GM23338 (cell line): Measurements from ENCODE around the gene RRP7A. TPM values are rescaled to one million over a fixed set of nuclear protein-coding genes. Genes with fewer than 3 reads are reported as not detected.
"Not testable (repeated sequence)": the region's sequence is repeated elsewhere in the genome, so short reads cannot be mapped to it uniquely, and the experiment has no call there.

Experiments used
- ATAC-seq: fragments of 200-7000 bp; cut with Tn5 transposase; 3 replicates; pipeline ENCODE4 v1.9.1; 2020
- DNase-seq: peaks from one replicate; pipeline ENCODE4 v3.0.0-alpha.2; 2015; ENCODE audit warnings: low spot score
- H2AFZ ChIP-seq: fragments of 200-600 bp; sonication (generic); 2 replicates; pipeline ENCODE4 v1.8.0; 2016; ENCODE audit warnings: antibody characterized with exemption, mild to moderate bottlenecking, moderate library complexity
- H3F3A ChIP-seq: fragments of 200-600 bp; sonication (generic); replicated peaks from 2 replicates; pipeline ENCODE4 v1.8.0; 2017; ENCODE audit warnings: antibody characterized with exemption, mixed run types, low read depth
- H3K27ac ChIP-seq: fragments of 200-600 bp; sonication (generic); 2 replicates; pipeline ENCODE4 v1.6.1; 2016; ENCODE audit warnings: low read depth
- H3K27me3 ChIP-seq: fragments of 200-600 bp; sonication (generic); 2 replicates; pipeline ENCODE4 v1.8.0; 2016; ENCODE audit warnings: mild to moderate bottlenecking, mixed run types, moderate library complexity; ENCODE audit not compliant: insufficient read depth
- H3K36me3 ChIP-seq: fragments of 200-600 bp; sonication (generic); 2 replicates; pipeline ENCODE4 v1.8.0; 2016; ENCODE audit warnings: mild to moderate bottlenecking; ENCODE audit not compliant: insufficient read depth
- H3K4me1 ChIP-seq: fragments of 200-600 bp; sonication (generic); 2 replicates; pipeline ENCODE4 v1.8.0; 2016; ENCODE audit warnings: mild to moderate bottlenecking, moderate library complexity; ENCODE audit not compliant: insufficient read depth
- H3K4me2 ChIP-seq: fragments of 200-600 bp; sonication (generic); 2 replicates; pipeline ENCODE4 v1.7.1; 2017; ENCODE audit warnings: mixed run types
- H3K4me3 ChIP-seq: fragments of 200-600 bp; sonication (generic); 2 replicates; pipeline ENCODE4 v1.6.1; 2016; ENCODE audit warnings: mixed run types
- H3K79me2 ChIP-seq: fragments of 200-600 bp; sonication (generic); replicated peaks from 2 replicates; pipeline ENCODE4 v1.8.0; 2017; ENCODE audit warnings: mild to moderate bottlenecking; ENCODE audit not compliant: insufficient read depth
- H3K9me2 ChIP-seq: fragments of 200-600 bp; sonication (generic); 2 replicates; pipeline ENCODE4 v1.8.0; 2017; ENCODE audit not compliant: insufficient read depth
- H4K20me1 ChIP-seq: fragments of 200-600 bp; sonication (generic); replicated peaks from 2 replicates; pipeline ENCODE4 v1.8.0; 2017; ENCODE audit warnings: mild to moderate bottlenecking; ENCODE audit not compliant: insufficient read depth
- H3K27ac Mint-ChIP-seq: 2 replicates; pipeline ENCODE4 v1.8.0; 2020; ENCODE audit warnings: inconsistent platforms, mild to moderate bottlenecking, moderate library complexity, mixed read lengths
- H3K27me3 Mint-ChIP-seq: 3 replicates; pipeline ENCODE4 v1.8.0; 2022; ENCODE audit warnings: low read depth, mild to moderate bottlenecking, moderate library complexity, mixed read lengths, inconsistent platforms; ENCODE audit not compliant: insufficient read depth, poor library complexity
- H3K36me3 Mint-ChIP-seq: 3 replicates; pipeline ENCODE4 v1.8.0; 2021; ENCODE audit warnings: low read depth, mild to moderate bottlenecking, inconsistent platforms, moderate library complexity, mixed read lengths
- H3K4me1 Mint-ChIP-seq: 3 replicates; pipeline ENCODE4 v1.8.0; 2020; ENCODE audit warnings: mild to moderate bottlenecking, inconsistent platforms, mixed read lengths
- H3K4me3 Mint-ChIP-seq: 3 replicates; pipeline ENCODE4 v1.8.0; 2021; ENCODE audit warnings: moderate library complexity, mild to moderate bottlenecking, inconsistent platforms, mixed read lengths
- H3K9me3 Mint-ChIP-seq: 3 replicates; pipeline ENCODE4 v1.8.0; 2020; ENCODE audit warnings: moderate library complexity, mild to moderate bottlenecking, inconsistent platforms, mixed read lengths
- CREB1 ChIP-seq: fragments of 250-450 bp; sonication (Bioruptor Pico); IDR thresholded peaks from 2 replicates; pipeline ENCODE4 v1.5.0; 2020; ENCODE audit warnings: low read depth, mild to moderate bottlenecking, moderate library complexity
- ETS1 ChIP-seq: IDR thresholded peaks from 2 replicates; pipeline ENCODE4 v1.6.1; 2016; ENCODE audit warnings: antibody characterized with exemption
- JUNB ChIP-seq: IDR thresholded peaks from one replicate; pipeline ENCODE4 v1.6.1; 2016; ENCODE audit warnings: antibody characterized with exemption; ENCODE audit not compliant: unreplicated experiment
- NANOG ChIP-seq: IDR thresholded peaks from 2 replicates; pipeline ENCODE4 v1.6.1; 2016; ENCODE audit warnings: antibody characterized with exemption, borderline replicate concordance
- POLR2AphosphoS5 ChIP-seq: IDR thresholded peaks from 2 replicates; pipeline ENCODE4 v1.6.1; 2016; ENCODE audit warnings: antibody characterized with exemption, low read depth
- REST ChIP-seq: IDR thresholded peaks from one replicate; pipeline ENCODE4 v1.6.1; 2018; ENCODE audit warnings: antibody characterized with exemption; ENCODE audit not compliant: unreplicated experiment
- ZNF331 ChIP-seq: fragments of 250-450 bp; sonication (Bioruptor Pico); IDR thresholded peaks from 2 replicates; pipeline ENCODE4 v1.5.0; 2020; ENCODE audit warnings: low read depth, mild to moderate bottlenecking, moderate library complexity
- long read RNA-seq: library from polyadenylated mRNA; unstranded; transcript quantifications from one replicate; pipeline ENCODE4 v2.0.0, GENCODE V29; 2020; ENCODE audit not compliant: unreplicated experiment
- polyA plus RNA-seq: library from polyadenylated mRNA; unstranded; fragments of >200 nt; fragmentation: Nextera tagmentation; extraction: Ambion mirVana; gene quantifications from 2 replicates; pipeline ENCODE4 v1.2.1, GENCODE V29; 2016
- total RNA-seq: library from RNA; depleted of rRNA; stranded (reverse); fragments of >200 nt; shearing (Covaris generic); gene quantifications from 2 replicates; pipeline ENCODE4 v1.2.3, GENCODE V29; 2014; rRNA removed

RRP7A gene
- total RNA-seq = 51.9 and 59.2 TPM in 2 replicates
- 48.1 and 48.9 TPM in 2 replicates for polyA plus RNA-seq
- long read RNA-seq, transcript RRP7A-201 (7 exons, 3,801 nt) = major isoform, 108 of 123 reads
- long read RNA-seq, partial matches to known transcripts = 2 of 123 reads
- long read RNA-seq, other reads (novel, unspliced or antisense) = 13 of 123 reads

- peak within 1 kb of the TSS; percentile 93 for H3K4me3 ChIP-seq
- peaks cover 8% of the 10 kb centered on the region for H4K20me1 ChIP-seq
- peaks cover 14% of the 10 kb centered on the region for H3K4me1 Mint-ChIP-seq
- peak within 1 kb of the TSS; percentile 94 for H3K4me2 ChIP-seq
- H3K36me3 Mint-ChIP-seq = peaks cover 26% of the 10 kb centered on the region
- peaks cover 22% of the 10 kb centered on the region for H3K79me2 ChIP-seq
- H3K27ac Mint-ChIP-seq = peak within 1 kb of the TSS; percentile 97
- DNase-seq (peak; percentile 90), ATAC-seq (peak; percentile 86)
- H3K9me3 Mint-ChIP-seq = peaks cover 7% of the 10 kb centered on the region; the same call in 2 of the 3 replicates
- peak within 1 kb of the TSS; percentile 100 for H2AFZ ChIP-seq
- H3K27me3 Mint-ChIP-seq = peaks cover 21% of the 10 kb centered on the region
- H3K4me1 ChIP-seq = peaks cover 11% of the 10 kb centered on the region
- peaks cover 7% of the 10 kb centered on the region; the same call in 1 of the 2 replicates for H3K36me3 ChIP-seq
- no peaks in the 10 kb centered on the region for H3K9me2 ChIP-seq
- TF ChIP-seq ETS1 = peak; percentile 69
- peak; percentile 83 for TF ChIP-seq POLR2AphosphoS5
- no peak for TF ChIP-seq NANOG
- TF ChIP-seq CREB1 (CRISPR knock-in tag) = peak; percentile 76
- no peak within 1 kb of the TSS for H3K27ac ChIP-seq
- H3K27me3 ChIP-seq = no peaks in the 10 kb centered on the region
- H3K4me3 Mint-ChIP-seq = peak within 1 kb of the TSS; percentile 99
- H3F3A ChIP-seq = peaks cover 21% of the 10 kb centered on the region
These were observed at the start of gene RRP7A for GRCh38 chr22:42519525-42520401. TSS of gene RRP7A (minus strand) at chr22:42519796. CDS start at chr22:42519786, 10 bp downstream.

- Mint-ChIP-seq H3K27me3 (peaks cover 12% of the 10 kb centered on the region), H3K4me1 (peaks cover 15% of the 10 kb centered on the region), H3K36me3 (peaks cover 26% of the 10 kb centered on the region; the same call in 2 of the 3 replicates)
- H3K36me3 ChIP-seq, H3F3A ChIP-seq, H3K4me1 ChIP-seq, H3K27me3 ChIP-seq, ATAC-seq, H3K79me2 ChIP-seq, H3K9me2 ChIP-seq, H3K9me3 Mint-ChIP-seq, H3K4me2 ChIP-seq, H3K4me3 ChIP-seq, H2AFZ ChIP-seq, H3K27ac Mint-ChIP-seq, H3K4me3 Mint-ChIP-seq, DNase-seq, H3K27ac ChIP-seq, H4K20me1 ChIP-seq: not testable (repeated sequence)
These were observed 48.4 kb upstream of the RRP7A start for GRCh38 chr22:42567950-42568349.

GRCh38 chr22:42565956-42566355, 46.4 kb upstream of the RRP7A start:
- peaks cover 17% of the 10 kb centered on the region for H3K4me1 Mint-ChIP-seq
- Histone ChIP-seq H3K4me2 (no peak overlapping the region), H3K36me3 (no peaks in the 10 kb centered on the region)

More at GRCh38 chr22:42565956-42566355, 46.4 kb upstream of the RRP7A start:
- Histone ChIP-seq H3K4me3 (no peak overlapping the region), H3K9me2 (no peaks in the 10 kb centered on the region), H4K20me1 (peaks cover 5% of the 10 kb centered on the region), H3K79me2 (no peaks in the 10 kb centered on the region), H3K4me1 (peaks cover 4% of the 10 kb centered on the region; the same call in 1 of the 2 replicates), H2AFZ (no peak overlapping the region), H3F3A (peaks cover 9% of the 10 kb centered on the region; the same call in 1 of the 2 replicates), H3K27me3 (no peaks in the 10 kb centered on the region; the same call in 1 of the 2 replicates), H3K27ac (no peak overlapping the region)
- H3K27me3 Mint-ChIP-seq = peaks cover 16% of the 10 kb centered on the region
- peaks cover 12% of the 10 kb centered on the region; the same call in 2 of the 3 replicates for H3K36me3 Mint-ChIP-seq
- H3K4me3 Mint-ChIP-seq = no peak overlapping the region
- DNase-seq (no peak), ATAC-seq (no peak)
- no peak overlapping the region for H3K27ac Mint-ChIP-seq
- H3K9me3 Mint-ChIP-seq = no peaks in the 10 kb centered on the region; the same call in 2 of the 3 replicates
- TF ChIP-seq NANOG = no peak
- TF ChIP-seq ZNF331 = no peak
- TF ChIP-seq REST = no peak
- no peak for TF ChIP-seq JUNB
